GM19395 (cell line): ENCODE data around the gene DGCR6.
A peak's percentile ranks its signal among the peaks of the same experiment; 100 is the strongest.
"Not testable (repeated sequence)": the region's sequence is repeated elsewhere in the genome, so short reads cannot be mapped to it uniquely, and the experiment has no call there.

Experiments used
- ATAC-seq: cut with Tn5 transposase; IDR thresholded peaks from one replicate; pipeline ENCODE4 v1.9.1; 2021; ENCODE audit warnings: mild to moderate bottlenecking, moderate library complexity; ENCODE audit not compliant: unreplicated experiment

The DGCR6 gene

DNA sequence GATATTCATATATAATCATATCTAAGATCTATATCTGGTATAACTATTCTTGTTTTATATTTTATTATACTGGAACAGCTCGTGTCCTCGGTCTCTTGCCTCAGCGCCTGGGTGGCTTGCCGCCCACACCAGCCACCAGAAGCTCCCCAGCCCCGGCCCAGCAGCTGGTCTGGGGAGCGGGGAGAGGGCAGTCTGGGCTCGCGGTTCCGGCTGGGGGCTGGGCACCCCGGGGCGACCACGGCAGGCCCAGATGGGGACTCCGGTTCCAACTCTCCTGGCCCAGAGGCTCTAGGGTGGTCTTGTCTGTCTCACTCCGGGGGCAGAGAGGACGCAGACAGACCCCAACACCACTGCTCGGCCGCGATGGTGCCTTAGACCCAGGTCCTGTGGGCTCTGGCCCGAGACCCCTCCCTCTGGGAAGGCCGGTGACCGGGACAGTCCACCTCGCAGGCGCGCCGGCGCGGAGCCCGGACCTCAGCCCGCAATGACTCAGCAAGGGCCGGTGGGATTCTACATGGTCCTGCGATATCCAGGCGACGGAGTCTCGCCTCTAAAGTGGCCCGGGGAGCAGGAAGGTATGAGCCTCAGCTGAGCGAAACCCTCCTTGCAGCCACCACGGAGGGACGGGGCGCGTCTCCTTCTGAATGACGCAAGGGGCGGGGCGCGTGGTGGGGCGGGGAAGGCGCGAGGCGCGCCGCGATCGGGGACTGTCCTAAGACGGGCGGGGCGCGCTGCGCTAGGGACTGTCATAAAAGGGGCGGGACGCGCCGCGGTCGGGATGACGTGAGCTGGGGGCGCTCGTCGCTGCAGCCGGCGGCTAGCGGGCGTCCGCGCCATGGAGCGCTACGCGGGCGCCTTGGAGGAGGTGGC is at the start of gene DGCR6:
Gene DGCR6, plus strand, starts transcription at position 781 of the 870 bp plus-strand sequence. Its CDS starts 55 bp downstream, at position 836.
- peak; percentile 80 for ATAC-seq

DNA sequence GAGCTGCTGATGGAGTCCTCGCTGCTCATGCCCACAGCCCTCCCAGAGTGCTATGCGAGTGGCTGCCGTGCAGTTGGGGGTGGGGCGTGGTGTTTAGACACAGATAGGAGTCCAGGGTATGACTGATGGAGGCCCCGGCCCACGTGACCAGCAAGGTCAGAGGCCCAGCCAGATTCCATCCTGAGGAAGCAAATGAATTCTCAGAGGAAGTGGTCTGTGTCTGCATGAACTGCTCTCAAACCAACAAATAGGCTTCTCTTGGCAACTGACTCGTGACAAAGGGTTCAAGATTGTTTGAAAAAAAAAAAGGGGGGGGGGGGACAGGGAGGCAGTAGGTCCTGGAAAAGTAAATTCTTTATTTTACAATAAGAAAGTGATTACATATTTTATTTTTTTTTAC is 46.8 kb upstream of the DGCR6 start:
- not testable (repeated sequence) for ATAC-seq

- ATAC-seq, result not testable (repeated sequence)
Observed at GRCh38 chr22:18881260-18881659, 24.9 kb upstream of the DGCR6 start.

GRCh38 chr22:18884465-18884864 is 21.7 kb upstream of the DGCR6 start:
- ATAC-seq, result not testable (repeated sequence)

GRCh38 chr22:18888115-18888514 is 18.0 kb upstream of the DGCR6 start:
- ATAC-seq, result no peak

- ATAC-seq, result not testable (repeated sequence)
Observed at GRCh38 chr22:18890510-18891192, 15.5 kb upstream of the DGCR6 start.

GRCh38 chr22:18893775-18894174 is 12.3 kb upstream of the DGCR6 start:
- not testable (repeated sequence) for ATAC-seq

DNA sequence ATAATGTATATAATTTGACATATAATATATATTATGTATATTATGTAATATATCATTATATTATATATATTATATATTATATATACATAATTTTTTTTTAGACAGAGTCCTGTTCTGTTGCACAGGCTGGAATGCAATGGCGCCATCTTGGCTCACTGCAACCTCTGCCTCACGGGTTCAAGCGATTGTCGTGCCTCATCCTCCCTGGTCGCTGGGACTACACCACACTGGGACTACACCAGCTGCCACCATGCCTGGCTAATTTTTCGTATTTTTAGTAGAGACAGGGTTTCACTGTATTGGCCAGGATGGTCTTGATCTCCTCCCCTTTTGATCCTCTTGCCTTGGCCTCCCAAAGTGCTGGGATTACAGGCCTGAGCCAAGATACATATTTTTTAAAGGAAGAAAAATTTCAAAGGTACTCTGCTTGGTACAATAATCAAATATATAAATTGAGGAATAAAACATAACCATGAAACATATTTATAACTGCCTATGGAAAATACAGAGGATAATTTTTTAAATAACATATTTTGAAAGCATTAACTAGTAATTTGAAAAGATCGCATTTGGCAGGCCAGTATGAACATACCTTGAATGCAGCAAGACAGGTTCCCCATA is 10.0 kb upstream of the DGCR6 start:
- ATAC-seq, result not testable (repeated sequence)

DNA sequence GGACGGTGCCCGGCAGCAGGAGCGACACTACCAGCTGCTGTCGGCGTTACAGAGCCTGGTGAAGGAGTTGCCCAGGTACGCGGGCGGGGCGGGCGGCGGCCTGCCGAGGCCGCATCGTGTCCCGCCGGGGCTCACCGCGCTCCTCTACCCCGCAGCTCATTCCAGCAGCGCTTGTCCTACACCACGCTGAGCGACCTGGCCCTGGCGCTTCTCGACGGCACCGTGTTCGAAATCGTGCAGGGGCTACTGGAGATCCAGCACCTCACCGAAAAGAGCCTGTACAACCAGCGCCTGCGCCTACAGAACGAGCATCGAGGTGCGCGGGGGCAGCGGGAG is 258 bp downstream of the DGCR6 start:
- peak; percentile 30 for ATAC-seq

DNA sequence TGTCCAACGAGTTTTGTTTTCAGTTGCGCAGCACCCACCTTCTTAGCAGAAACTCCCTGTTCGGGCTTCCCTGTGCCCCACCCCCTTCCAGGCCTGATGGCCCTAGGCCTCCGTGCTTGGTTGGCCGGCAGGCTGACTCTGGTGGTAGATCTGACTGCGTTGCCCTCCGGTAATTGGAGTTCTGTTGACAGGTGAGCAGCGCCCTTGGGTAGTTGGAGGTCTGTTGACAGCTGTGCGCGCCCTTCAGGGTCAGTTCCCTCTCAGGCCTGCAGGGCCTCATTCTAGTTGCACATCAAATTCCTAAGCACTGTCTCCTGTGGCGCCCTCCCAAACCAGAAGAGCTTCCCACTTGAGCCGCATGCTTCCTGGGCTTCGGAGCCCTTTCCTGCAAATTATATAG is 776 bp downstream of the DGCR6 start:
- ATAC-seq, result no peak

- ATAC-seq, result no peak
Observed at GRCh38 chr22:18909556-18909955, 3.4 kb downstream of the DGCR6 start.

GRCh38 chr22:18911535-18911934 is 5.4 kb downstream of the DGCR6 start:
- ATAC-seq, result not testable (repeated sequence)

DNA sequence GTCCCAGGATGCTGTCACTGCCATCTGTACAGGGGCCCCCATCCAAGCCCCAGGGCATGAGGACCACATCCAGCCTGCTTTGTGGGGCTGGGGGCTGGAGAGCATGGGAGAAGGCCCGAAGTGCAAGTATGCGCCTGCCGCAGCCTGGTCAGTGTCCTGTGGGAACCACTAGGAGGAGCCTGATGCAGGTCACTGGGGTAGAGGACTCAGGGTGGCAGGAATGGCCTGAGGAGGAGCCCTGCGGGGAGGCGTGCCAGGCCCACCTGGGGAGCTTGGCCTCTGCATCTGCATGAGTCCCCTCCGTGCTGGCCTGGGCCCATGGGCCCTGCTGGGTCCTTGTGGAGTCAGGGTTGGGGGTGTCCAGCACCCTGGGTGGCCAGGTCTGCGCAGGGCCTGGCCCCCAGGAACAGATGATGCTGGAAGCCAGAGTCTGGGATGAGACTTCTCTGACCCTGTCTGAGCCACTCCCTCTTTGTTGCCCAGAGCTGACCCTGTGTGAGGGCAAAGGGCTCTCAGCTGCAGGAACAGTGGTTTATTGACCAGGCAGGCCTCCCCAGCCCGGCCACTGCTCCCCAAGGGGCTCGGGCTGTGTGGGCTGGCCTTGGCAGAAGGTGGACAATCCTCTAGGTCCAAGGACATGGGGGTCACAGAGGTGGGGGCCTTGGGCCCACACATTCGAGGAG is 6.3 kb downstream of the DGCR6 start:
- ATAC-seq, result not testable (repeated sequence)

DNA sequence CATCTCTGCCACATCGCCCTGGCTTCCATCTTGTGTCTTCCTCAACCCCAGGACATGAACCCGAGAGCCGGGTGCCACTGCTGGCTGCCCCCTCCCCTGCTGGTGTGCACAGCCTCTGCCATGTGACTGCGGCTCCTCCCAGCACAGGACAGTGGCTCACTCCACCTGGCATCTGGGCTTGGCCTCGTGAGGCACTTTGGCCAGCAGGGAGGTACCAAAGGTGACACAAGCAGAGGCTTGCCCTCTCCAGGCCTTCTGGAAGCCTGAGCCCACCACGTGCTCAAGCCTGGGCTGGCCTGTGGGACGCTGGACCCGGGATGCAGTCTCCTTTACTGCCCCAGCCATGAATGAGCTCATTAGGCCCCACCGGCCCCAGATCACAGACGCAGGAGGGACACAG is 8.4 kb downstream of the DGCR6 start:
- ATAC-seq, result not testable (repeated sequence)

- not testable (repeated sequence) for ATAC-seq
Observed at GRCh38 chr22:18915550-18915949, 9.4 kb downstream of the DGCR6 start.

GRCh38 chr22:18917818-18918217 is 11.7 kb downstream of the DGCR6 start:
- not testable (repeated sequence) for ATAC-seq

DNA sequence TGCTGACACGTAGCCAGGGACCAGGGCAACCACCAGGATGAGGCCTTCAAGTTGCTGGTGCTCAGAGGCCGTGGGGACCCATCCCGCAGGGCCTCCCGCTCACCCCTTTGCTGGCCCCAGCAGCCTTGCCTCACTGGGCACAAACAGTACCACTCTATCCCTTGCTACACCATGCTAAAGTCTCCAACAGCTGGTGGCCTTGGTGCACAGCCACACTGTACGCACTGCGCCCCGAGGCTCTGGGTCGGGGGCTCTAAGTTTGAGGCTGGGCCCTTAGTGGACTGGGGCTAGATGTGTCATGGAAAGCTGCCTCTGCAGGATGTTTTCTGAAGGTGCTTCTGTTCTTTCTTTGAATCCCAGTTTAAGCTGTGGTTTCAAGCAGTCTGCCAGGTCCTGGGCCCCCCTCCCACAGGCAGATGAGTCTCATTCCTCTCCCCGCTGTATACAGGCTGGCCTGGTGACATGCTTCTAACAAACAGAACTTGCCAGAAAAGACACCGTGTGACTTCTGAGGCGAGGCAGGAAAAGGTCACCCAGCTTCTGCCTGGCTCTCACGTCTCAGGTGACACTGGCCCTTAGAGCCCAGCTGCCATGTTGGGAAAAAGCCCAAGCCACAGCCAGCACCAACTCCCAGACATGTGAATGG is 14.3 kb downstream of the DGCR6 start:
- ATAC-seq, result not testable (repeated sequence)

GRCh38 chr22:18925368-18926064 is 19.4 kb downstream of the DGCR6 start:
- ATAC-seq, result no peak

DNA sequence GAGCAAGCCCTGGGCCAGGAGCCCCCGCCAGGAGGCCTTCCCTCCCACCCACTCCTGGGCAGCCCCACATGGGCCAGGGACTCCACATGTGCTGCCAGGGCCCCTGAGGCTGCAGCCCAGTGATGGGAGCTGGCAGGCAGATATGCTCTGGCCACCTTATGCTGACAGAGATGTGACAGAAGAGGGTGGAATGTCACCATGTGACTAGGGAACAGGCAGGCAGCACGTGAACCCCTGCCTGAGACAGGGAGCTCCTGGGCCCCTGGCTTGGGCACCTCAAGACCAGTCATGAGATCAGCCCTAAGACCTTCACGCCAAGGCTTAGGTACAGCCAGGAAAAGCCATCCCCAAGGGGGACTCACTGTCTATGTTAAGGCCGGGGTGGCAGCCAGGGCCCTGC is 20.9 kb downstream of the DGCR6 start:
- no peak for ATAC-seq

GRCh38 chr22:18927573-18927972 is 21.5 kb downstream of the DGCR6 start:
- no peak for ATAC-seq
